Measurements from ENCODE around the gene TNNT1.

TNNT1 gene

DNA sequence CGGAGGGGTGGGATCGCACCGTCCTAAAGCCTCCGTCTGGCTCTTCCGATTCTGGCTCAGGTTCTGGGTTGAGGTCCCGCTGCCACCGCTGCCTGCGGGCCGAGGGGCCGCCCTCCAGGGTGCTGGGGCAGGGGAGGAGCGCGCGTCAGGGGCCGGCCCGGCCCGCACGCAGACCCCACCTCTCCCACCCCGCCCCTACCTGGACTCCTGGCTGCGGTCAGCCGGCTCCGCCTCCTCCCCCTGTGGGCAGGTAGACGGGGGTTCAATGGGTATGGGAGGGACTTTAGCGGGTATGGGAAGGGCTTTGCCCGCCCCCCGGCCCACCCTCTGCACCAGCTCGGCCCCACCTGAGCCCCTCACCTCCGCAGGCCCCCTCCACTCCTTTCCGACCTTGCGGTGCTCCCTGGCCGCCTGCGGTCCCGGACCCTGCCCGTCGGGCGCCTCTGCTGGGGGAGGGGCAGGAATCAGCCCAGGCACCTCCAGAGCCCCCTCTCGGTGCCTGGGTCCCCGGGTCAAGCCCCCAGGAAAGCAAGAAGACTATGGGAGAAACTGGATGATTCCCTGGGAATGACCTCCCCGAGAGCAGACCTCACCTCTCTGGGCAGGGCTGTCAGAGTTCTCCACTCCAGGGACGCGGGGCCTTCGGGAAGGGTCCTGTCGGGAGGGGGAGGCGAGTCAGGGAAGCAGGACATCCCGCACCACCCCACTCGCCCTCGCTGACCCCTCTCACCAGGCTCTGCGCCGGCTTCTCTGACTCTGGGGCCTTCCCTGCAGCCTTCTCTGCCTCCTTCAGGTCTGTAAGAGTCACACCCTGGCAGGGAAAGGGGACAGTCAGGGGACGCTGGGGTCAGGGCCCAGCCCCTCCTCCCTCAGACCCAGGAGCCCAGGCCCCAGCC, 56.3 kb downstream of the TNNT1 start:
- no peak overlapping the region for H3K9ac ChIP-seq (ENCODE audit: low read length in 5 of 5)
- no peak overlapping the region for H3K4me3 ChIP-seq (ENCODE audit: low read depth in 1 of 5, low read length in 5 of 5)
- peaks cover 0 to 11% (median 7%) of the 10 kb centered on the region in 5 donors for H3K4me1 ChIP-seq (ENCODE audit: control insufficient read depth in 5 of 5, insufficient read depth in 5 of 5, low read length in 5 of 5)
- H3K36me3 ChIP-seq (ENCODE audit: control insufficient read depth in 5 of 5, insufficient read depth in 5 of 5, low read length in 5 of 5) = peaks cover 0 to 54% (median 47%) of the 10 kb centered on the region in 5 donors
- no peaks in the 10 kb centered on the region for H3K9me3 ChIP-seq (ENCODE audit: control insufficient read depth in 5 of 5, low read length in 5 of 5)
- peaks cover 0 to 6% (median 2%) of the 10 kb centered on the region in 5 donors for H3K27me3 ChIP-seq (ENCODE audit: control insufficient read depth in 5 of 5, insufficient read depth in 4 of 5, low read length in 5 of 5)
- no peak overlapping the region for H3K27ac ChIP-seq (ENCODE audit: low read depth, low read length)

DNA sequence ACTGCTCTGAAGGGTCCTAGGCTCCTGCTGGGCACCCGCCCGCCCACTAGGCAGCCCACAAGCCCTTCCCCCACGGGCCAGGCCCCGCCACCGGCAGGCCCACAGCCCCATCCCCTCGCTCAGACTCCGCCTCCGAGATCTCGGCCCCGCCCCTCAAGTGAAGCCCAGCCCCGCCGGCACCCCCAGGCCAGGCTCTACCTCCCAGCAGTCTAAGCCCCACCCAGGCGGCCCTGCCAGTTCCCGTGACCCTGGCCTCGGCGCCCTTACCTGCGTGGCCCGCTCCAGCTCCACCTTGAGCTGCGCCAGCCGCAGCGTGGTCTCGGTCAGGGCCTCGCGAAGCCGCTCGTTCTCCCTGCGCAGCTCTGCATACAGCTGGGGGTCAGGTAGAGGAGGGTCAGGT, 57.1 kb downstream of the TNNT1 start:
- Histone ChIP-seq H3K27me3 (ENCODE audit: control insufficient read depth in 5 of 5, insufficient read depth in 4 of 5, low read length in 5 of 5) (peaks cover 6 to 9% (median 6%) of the 10 kb centered on the region in 5 donors), H3K4me1 (ENCODE audit: control insufficient read depth in 5 of 5, insufficient read depth in 5 of 5, low read length in 5 of 5) (peaks cover 0 to 18% (median 14%) of the 10 kb centered on the region in 5 donors), H3K36me3 (ENCODE audit: control insufficient read depth in 5 of 5, insufficient read depth in 5 of 5, low read length in 5 of 5) (peaks cover 0 to 54% (median 47%) of the 10 kb centered on the region in 5 donors), H3K9me3 (ENCODE audit: control insufficient read depth in 5 of 5, low read length in 5 of 5) (no peaks in the 10 kb centered on the region), H3K9ac (ENCODE audit: low read length in 5 of 5) (no peak overlapping the region), H3K27ac (ENCODE audit: low read depth, low read length) (no peak overlapping the region), H3K4me3 (ENCODE audit: low read depth in 1 of 5, low read length in 5 of 5) (no peak overlapping the region)

DNA sequence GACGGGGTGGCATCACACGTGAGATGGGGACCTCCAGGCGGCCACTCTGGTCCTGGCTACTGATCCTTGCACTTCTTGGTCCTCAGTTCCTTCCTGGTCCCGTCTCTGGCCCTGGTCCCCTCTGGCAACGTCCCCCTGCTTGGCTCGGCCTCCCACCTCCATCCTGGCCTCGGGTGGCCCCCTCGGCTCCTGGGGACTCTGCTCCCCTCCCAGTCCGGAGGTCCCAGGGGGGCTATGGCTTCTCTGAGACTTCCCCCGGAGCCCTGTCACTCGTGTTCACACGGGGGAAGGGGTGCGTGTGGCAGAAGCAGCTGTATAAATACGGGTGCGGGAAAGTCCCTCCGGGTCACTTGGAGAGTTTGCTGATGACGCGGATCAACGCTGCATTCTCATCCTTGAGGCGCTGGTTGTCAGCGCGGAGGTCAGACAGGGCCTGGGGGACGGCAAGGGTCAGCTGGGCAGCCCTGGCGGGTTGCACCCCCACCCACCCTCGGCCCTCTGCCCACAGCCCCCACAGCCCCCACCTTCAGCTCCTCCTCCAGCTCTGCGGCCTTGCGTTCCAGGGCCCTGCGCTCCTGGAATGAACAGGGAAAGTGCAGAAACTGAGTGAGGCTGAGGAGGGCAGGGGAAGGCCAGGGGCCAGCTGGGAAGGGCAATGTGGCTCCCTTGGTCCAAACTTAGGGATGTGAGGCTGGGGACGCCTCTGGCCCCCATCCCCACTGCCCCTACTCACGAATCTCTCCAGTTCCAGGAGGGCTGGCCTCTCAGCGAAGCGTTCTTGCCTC, 57.7 kb downstream of the TNNT1 start:
- H3K27ac ChIP-seq (ENCODE audit: low read depth, low read length) = no peak overlapping the region
- H3K4me1 ChIP-seq (ENCODE audit: control insufficient read depth in 5 of 5, insufficient read depth in 5 of 5, low read length in 5 of 5) = peaks cover 0 to 24% (median 18%) of the 10 kb centered on the region in 5 donors
- no peak overlapping the region for H3K4me3 ChIP-seq (ENCODE audit: low read depth in 1 of 5, low read length in 5 of 5)
- H3K27me3 ChIP-seq (ENCODE audit: control insufficient read depth in 5 of 5, insufficient read depth in 4 of 5, low read length in 5 of 5) = peaks cover 7 to 13% (median 12%) of the 10 kb centered on the region in 5 donors
- H3K9ac ChIP-seq (ENCODE audit: low read length in 5 of 5) = no peak overlapping the region
- no peaks in the 10 kb centered on the region for H3K9me3 ChIP-seq (ENCODE audit: control insufficient read depth in 5 of 5, low read length in 5 of 5)
- H3K36me3 ChIP-seq (ENCODE audit: control insufficient read depth in 5 of 5, insufficient read depth in 5 of 5, low read length in 5 of 5) = peaks cover 0 to 51% (median 47%) of the 10 kb centered on the region in 5 donors

DNA sequence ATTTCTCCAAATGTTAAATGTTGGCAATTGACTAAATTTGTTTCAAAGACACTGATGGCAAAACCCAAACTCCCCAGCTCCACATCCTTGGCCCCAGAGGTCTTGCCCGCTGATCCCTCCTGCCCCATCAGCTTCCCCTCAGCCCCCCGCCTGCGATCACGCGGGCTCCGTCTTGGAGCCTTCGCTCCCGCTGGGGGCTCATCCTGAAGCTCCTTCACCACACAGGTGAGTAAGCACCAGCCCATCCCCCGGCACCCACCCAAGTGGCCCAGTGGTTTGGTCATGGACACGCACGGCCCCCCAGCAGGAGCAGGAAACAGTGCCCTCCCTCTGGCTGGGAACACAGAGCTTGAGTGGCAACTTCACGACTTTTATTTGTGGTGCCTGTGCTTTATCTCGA, 58.4 kb downstream of the TNNT1 start:
- H3K9ac ChIP-seq (ENCODE audit: low read length in 5 of 5) = no peak overlapping the region
- peaks cover 0 to 26% (median 18%) of the 10 kb centered on the region in 5 donors for H3K4me1 ChIP-seq (ENCODE audit: control insufficient read depth in 5 of 5, insufficient read depth in 5 of 5, low read length in 5 of 5)
- no peak overlapping the region for H3K27ac ChIP-seq (ENCODE audit: low read depth, low read length)
- H3K36me3 ChIP-seq (ENCODE audit: control insufficient read depth in 5 of 5, insufficient read depth in 5 of 5, low read length in 5 of 5) = peaks cover 0 to 44% (median 41%) of the 10 kb centered on the region in 5 donors
- H3K9me3 ChIP-seq (ENCODE audit: control insufficient read depth in 5 of 5, low read length in 5 of 5) = no peaks in the 10 kb centered on the region
- no peak overlapping the region for H3K4me3 ChIP-seq (ENCODE audit: low read depth in 1 of 5, low read length in 5 of 5)
- H3K27me3 ChIP-seq (ENCODE audit: control insufficient read depth in 5 of 5, insufficient read depth in 4 of 5, low read length in 5 of 5) = peaks cover 14 to 19% (median 19%) of the 10 kb centered on the region in 5 donors

- no peaks in the 10 kb centered on the region for H3K9me3 ChIP-seq (ENCODE audit: control insufficient read depth in 5 of 5, low read length in 5 of 5)
- no peak overlapping the region for H3K27ac ChIP-seq (ENCODE audit: low read depth, low read length)
- H3K4me1 ChIP-seq (ENCODE audit: control insufficient read depth in 5 of 5, insufficient read depth in 5 of 5, low read length in 5 of 5) = peaks cover 0 to 26% (median 18%) of the 10 kb centered on the region in 5 donors
- peaks cover 0 to 33% (median 30%) of the 10 kb centered on the region in 5 donors for H3K36me3 ChIP-seq (ENCODE audit: control insufficient read depth in 5 of 5, insufficient read depth in 5 of 5, low read length in 5 of 5)
- no peak overlapping the region for H3K9ac ChIP-seq (ENCODE audit: low read length in 5 of 5)
- H3K27me3 ChIP-seq (ENCODE audit: control insufficient read depth in 5 of 5, insufficient read depth in 4 of 5, low read length in 5 of 5) = peaks cover 23 to 30% (median 26%) of the 10 kb centered on the region in 5 donors
- H3K4me3 ChIP-seq (ENCODE audit: low read depth in 1 of 5, low read length in 5 of 5) = no peak overlapping the region
Observed at GRCh38 chr19:55089342-55089944, 59.6 kb downstream of the TNNT1 start.

GRCh38 chr19:55088543-55089341, 60.3 kb downstream of the TNNT1 start:
- no peak overlapping the region for H3K4me3 ChIP-seq (ENCODE audit: low read depth in 1 of 5, low read length in 5 of 5)
- H3K27ac ChIP-seq (ENCODE audit: low read depth, low read length) = no peak overlapping the region

DNA sequence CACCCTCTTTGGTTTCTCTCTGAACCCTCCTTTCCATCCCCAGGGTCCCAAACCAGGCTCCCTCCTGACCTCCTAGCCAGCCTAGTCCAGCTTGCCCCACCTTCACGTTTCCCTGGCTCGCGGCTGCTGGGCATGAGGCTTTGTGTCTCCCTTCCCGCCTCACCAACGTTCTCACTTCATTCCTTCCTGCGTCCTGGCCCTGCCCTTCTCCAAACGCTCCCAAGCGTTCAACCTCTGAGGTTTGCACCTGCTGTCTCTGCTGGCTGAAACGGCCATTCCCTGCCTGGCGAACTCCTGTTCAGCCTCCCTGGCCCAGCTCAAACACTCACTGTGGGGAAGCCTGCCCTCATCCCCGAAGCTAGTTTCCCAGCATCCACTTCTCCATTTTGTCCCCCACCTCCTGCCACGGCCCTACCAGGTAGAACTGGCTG, 61.0 kb downstream of the TNNT1 start:
- H3K9ac ChIP-seq (ENCODE audit: low read length in 5 of 5) = peak overlapping the region in 1 of 5 donors; percentile 48
- H3K4me1 ChIP-seq (ENCODE audit: control insufficient read depth in 5 of 5, insufficient read depth in 5 of 5, low read length in 5 of 5) = peaks cover 0 to 26% (median 18%) of the 10 kb centered on the region in 5 donors
- no peaks in the 10 kb centered on the region for H3K9me3 ChIP-seq (ENCODE audit: control insufficient read depth in 5 of 5, low read length in 5 of 5)
- H3K27me3 ChIP-seq (ENCODE audit: control insufficient read depth in 5 of 5, insufficient read depth in 4 of 5, low read length in 5 of 5) = peaks cover 33 to 43% (median 36%) of the 10 kb centered on the region in 5 donors
- peak overlapping the region in 2 of 5 donors; percentile 3 to 66 for H3K4me3 ChIP-seq (ENCODE audit: low read depth in 1 of 5, low read length in 5 of 5)
- H3K36me3 ChIP-seq (ENCODE audit: control insufficient read depth in 5 of 5, insufficient read depth in 5 of 5, low read length in 5 of 5) = peaks cover 0 to 29% (median 26%) of the 10 kb centered on the region in 5 donors
- H3K27ac ChIP-seq (ENCODE audit: low read depth, low read length) = no peak overlapping the region

More at GRCh38 chr19:55088543-55089341, 60.3 kb downstream of the TNNT1 start:
- Histone ChIP-seq H3K9me3 (ENCODE audit: control insufficient read depth in 5 of 5, low read length in 5 of 5) (no peaks in the 10 kb centered on the region), H3K36me3 (ENCODE audit: control insufficient read depth in 5 of 5, insufficient read depth in 5 of 5, low read length in 5 of 5) (peaks cover 0 to 30% (median 26%) of the 10 kb centered on the region in 5 donors), H3K4me1 (ENCODE audit: control insufficient read depth in 5 of 5, insufficient read depth in 5 of 5, low read length in 5 of 5) (peaks cover 0 to 26% (median 18%) of the 10 kb centered on the region in 5 donors), H3K9ac (ENCODE audit: low read length in 5 of 5) (peak overlapping the region in 1 of 5 donors; percentile 48), H3K27me3 (ENCODE audit: control insufficient read depth in 5 of 5, insufficient read depth in 4 of 5, low read length in 5 of 5) (peaks cover 30 to 37% (median 33%) of the 10 kb centered on the region in 5 donors)

DNA sequence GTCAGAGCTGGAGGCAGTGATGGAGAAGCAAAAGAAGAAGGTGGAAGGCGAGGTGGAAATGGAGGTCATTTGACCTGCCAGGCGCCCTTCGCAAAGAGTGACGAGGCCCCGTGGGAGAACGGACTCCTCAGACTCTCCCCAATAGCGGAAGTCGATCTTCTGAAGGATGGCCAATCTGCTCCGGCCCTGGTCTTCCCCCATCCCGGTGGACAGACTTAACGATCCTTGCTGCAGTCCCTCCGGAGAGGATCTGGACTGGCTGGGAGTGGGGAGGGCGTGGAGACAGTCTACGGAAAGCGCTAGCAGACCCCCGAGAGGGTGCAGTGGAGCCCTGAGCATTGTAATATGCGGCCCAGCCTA, 61.5 kb downstream of the TNNT1 start:
- peaks cover 33 to 49% (median 40%) of the 10 kb centered on the region in 5 donors for H3K27me3 ChIP-seq (ENCODE audit: control insufficient read depth in 5 of 5, insufficient read depth in 4 of 5, low read length in 5 of 5)
- no peak overlapping the region for H3K27ac ChIP-seq (ENCODE audit: low read depth, low read length)
- H3K9ac ChIP-seq (ENCODE audit: low read length in 5 of 5) = peak overlapping the region in 2 of 5 donors; percentile 41 to 47
- no peaks in the 10 kb centered on the region for H3K9me3 ChIP-seq (ENCODE audit: control insufficient read depth in 5 of 5, low read length in 5 of 5)
- peaks cover 0 to 26% (median 18%) of the 10 kb centered on the region in 5 donors for H3K4me1 ChIP-seq (ENCODE audit: control insufficient read depth in 5 of 5, insufficient read depth in 5 of 5, low read length in 5 of 5)
- peaks cover 0 to 25% (median 23%) of the 10 kb centered on the region in 5 donors for H3K36me3 ChIP-seq (ENCODE audit: control insufficient read depth in 5 of 5, insufficient read depth in 5 of 5, low read length in 5 of 5)
- peak overlapping the region; percentile 41 to 66 (median 59) for H3K4me3 ChIP-seq (ENCODE audit: low read depth in 1 of 5, low read length in 5 of 5)
